ENCODE data around the gene KCNH1. TPM values are rescaled to one million over a fixed set of nuclear protein-coding genes. Genes with fewer than 3 reads are reported as not detected.

Gene KCNH1
- total RNA-seq, 1 donor from 2014 or later: not detected

DNA sequence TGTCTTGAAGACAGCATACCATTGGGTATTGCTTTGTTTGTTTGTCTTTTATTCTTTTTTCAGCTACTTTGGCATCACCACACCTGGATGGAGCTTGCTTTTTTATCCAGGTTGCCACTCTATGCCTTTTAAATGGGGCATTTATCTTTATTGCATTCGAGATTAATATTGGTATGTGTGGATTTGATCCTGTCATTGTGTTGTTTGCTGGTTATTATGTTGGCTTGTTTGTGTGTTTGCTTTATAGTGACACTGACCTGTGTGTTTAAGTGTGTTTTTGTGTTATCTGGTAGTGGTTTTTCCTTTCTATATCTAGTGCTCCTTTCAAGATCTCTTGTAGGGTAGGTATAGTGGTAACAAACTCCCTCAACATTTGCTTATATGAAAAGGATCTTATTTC lies 24.9 kb upstream of the KCNH1 start:
- TF ChIP-seq, protein P1, sequence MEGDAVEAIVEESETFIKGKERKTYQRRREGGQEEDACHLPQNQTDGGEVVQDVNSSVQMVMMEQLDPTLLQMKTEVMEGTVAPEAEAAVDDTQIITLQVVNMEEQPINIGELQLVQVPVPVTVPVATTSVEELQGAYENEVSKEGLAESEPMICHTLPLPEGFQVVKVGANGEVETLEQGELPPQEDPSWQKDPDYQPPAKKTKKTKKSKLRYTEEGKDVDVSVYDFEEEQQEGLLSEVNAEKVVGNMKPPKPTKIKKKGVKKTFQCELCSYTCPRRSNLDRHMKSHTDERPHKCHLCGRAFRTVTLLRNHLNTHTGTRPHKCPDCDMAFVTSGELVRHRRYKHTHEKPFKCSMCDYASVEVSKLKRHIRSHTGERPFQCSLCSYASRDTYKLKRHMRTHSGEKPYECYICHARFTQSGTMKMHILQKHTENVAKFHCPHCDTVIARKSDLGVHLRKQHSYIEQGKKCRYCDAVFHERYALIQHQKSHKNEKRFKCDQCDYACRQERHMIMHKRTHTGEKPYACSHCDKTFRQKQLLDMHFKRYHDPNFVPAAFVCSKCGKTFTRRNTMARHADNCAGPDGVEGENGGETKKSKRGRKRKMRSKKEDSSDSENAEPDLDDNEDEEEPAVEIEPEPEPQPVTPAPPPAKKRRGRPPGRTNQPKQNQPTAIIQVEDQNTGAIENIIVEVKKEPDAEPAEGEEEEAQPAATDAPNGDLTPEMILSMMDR (IDR thresholded peaks at IDR 0.05): no peak
- no peak for DNase-seq
- Histone ChIP-seq H3K4me3 (no peak overlapping the region), H3K4me1 (no peaks in the 10 kb centered on the region), H3K27me3 (no peaks in the 10 kb centered on the region), H3K36me3 (no peaks in the 10 kb centered on the region), H3K9me3 (peaks cover 7% of the 10 kb centered on the region), H3K27ac (no peak overlapping the region)
- no peak for ATAC-seq
- intact Hi-C loops (cut with DNase I): no loop called here

- H3K4me1 ChIP-seq: no peaks in the 10 kb centered on the region
- TF ChIP-seq, protein P1 (IDR thresholded peaks at IDR 0.05): no peak
- no peaks in the 10 kb centered on the region for H3K36me3 ChIP-seq
- intact Hi-C loops (cut with DNase I): no loop called here
- ATAC-seq: no peak
- no peak for DNase-seq
- peaks cover 7% of the 10 kb centered on the region for H3K9me3 ChIP-seq
- no peak overlapping the region for H3K4me3 ChIP-seq
- H3K27ac ChIP-seq: no peak overlapping the region
- H3K27me3 ChIP-seq: no peaks in the 10 kb centered on the region
Observed at GRCh38 chr1:211155040-211155439, 21.1 kb upstream of the KCNH1 start.

DNA sequence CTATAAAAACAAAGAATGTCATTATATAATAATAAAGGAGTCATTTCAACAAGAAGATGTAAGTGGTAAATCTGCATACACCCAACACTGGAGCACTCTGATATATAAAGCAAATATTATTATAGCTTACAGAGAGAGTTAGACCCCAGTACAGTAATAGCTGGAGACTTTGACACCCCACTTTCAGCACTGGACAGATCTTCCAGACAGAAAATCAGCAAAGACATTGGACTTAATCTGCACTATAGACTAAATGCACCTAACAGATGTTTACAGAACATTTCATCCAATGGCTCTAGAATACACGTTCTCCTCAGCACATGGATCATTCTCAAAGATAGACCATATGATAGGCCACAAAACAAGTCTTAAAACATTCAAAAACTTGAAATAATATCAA lies 20.0 kb upstream of the KCNH1 start:
- DNase-seq (no peak), ATAC-seq (no peak)
- no peaks in the 10 kb centered on the region for H3K36me3 ChIP-seq
- intact Hi-C loops (cut with DNase I): no loop called here
- H3K9me3 ChIP-seq: peaks cover 7% of the 10 kb centered on the region
- TF ChIP-seq, protein P1 (IDR thresholded peaks at IDR 0.05): no peak
- H3K27ac ChIP-seq: no peak overlapping the region
- no peaks in the 10 kb centered on the region for H3K27me3 ChIP-seq
- no peak overlapping the region for H3K4me3 ChIP-seq
- no peaks in the 10 kb centered on the region for H3K4me1 ChIP-seq

DNA sequence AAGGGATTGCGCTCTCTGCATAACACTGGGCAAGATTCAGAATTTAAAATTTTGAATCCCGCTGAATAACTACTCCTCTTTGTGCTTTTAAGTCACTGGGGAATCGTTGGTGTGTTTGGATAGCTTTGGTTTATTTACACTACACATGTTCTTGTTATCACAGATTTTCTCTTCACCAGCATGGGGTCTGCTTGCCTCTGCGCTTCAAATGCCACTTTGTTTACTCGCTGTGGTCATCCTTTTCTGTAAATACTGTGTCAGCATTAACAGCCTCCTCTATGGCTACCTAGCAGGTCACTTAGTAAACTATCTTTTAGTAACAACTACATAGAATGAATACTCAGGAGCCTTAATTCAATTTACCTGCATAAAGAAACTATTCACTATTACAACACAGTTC lies 14.4 kb upstream of the KCNH1 start:
- intact Hi-C loops (cut with DNase I): no loop called here
- no peak overlapping the region for H3K4me3 ChIP-seq
- no peak for ATAC-seq

GRCh38 chr1:211145944-211146343 lies 12.0 kb upstream of the KCNH1 start:
- Histone ChIP-seq H3K4me1 (no peaks in the 10 kb centered on the region), H3K27ac (no peak overlapping the region), H3K27me3 (peaks cover 16% of the 10 kb centered on the region), H3K36me3 (no peaks in the 10 kb centered on the region), H3K4me3 (no peak overlapping the region), H3K9me3 (no peaks in the 10 kb centered on the region)
- ATAC-seq: no peak
- intact Hi-C loops (cut with DNase I): no loop called here
- no peak for DNase-seq
- TF ChIP-seq, protein P1 (IDR thresholded peaks at IDR 0.05): no peak

More for the DNA sequence above, 14.4 kb upstream of the KCNH1 start:
- TF ChIP-seq, protein P1 (IDR thresholded peaks at IDR 0.05): no peak
- DNase-seq: no peak
- H3K27me3 ChIP-seq: peaks cover 9% of the 10 kb centered on the region
- no peaks in the 10 kb centered on the region for H3K36me3 ChIP-seq
- H3K27ac ChIP-seq: no peak overlapping the region
- H3K4me1 ChIP-seq: no peaks in the 10 kb centered on the region
- H3K9me3 ChIP-seq: no peaks in the 10 kb centered on the region

DNA sequence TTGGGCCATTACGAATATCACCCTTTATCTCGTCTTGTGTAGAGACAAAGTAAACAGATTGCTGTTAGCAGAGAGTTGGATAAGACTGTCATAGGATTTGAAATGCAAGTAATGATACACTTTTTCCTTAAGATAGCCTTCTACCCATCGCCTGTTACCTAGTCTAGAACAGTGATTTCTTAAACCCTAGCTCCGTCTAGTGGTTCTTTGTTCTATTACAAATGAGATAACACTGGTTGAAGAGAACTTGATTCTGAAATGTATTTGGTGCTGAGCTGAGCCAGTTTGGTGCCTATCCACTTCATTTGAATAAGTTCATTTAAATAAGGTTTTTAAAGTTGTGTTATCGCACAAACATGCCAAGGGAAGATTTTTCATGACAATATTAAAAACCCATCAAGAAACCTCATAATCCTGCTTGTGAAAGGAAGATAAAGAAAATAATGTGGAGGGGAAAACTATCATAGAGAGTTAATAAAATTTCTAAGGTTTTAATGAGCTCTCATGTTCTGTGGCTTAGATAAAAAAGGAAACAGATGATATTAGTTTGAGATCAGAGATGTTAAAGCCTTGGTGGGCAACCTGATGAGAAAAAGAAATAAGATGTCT lies 1.5 kb upstream of the KCNH1 start:
- Histone ChIP-seq H3K9me3 (no peaks in the 10 kb centered on the region), H3K4me1 (peaks cover 13% of the 10 kb centered on the region), H3K4me3 (no peak overlapping the region), H3K27me3 (peaks cover 46% of the 10 kb centered on the region), H3K27ac (no peak overlapping the region), H3K36me3 (no peaks in the 10 kb centered on the region)
- ATAC-seq: peak; percentile 31
- no peak for DNase-seq
- TF ChIP-seq, protein P1 (IDR thresholded peaks at IDR 0.05): peak; percentile 55
- intact Hi-C loops (cut with DNase I): loop anchor here (10.0 kb wide), 1 partner anchor 681 kb away; no protein-coding TSS in a partner anchor
